Stimulated activated CD4-positive, alpha-beta T cell treated with anti-CD3 and anti-CD28 coated beads, TNF-alpha, amount 100 ng/mL, for 4 hours (primary cell): Measurements from ENCODE around the gene SDF2.
A peak's percentile ranks its signal among the peaks of the same experiment; 100 is the strongest.
"Not testable (repeated sequence)": the region's sequence is repeated elsewhere in the genome, so short reads cannot be mapped to it uniquely, and the experiment has no call there.

Experiments used
- DNase-seq, 3 experiments: peaks; one replicate each; pipeline ENCODE4 v3.0.0-alpha.2; 2020; ENCODE audit warnings: low read depth in 3 of 3

SDF2 gene

GRCh38 chr17:28626818-28627217 is 34.9 kb downstream of the SDF2 start:
- no peak for DNase-seq

DNA sequence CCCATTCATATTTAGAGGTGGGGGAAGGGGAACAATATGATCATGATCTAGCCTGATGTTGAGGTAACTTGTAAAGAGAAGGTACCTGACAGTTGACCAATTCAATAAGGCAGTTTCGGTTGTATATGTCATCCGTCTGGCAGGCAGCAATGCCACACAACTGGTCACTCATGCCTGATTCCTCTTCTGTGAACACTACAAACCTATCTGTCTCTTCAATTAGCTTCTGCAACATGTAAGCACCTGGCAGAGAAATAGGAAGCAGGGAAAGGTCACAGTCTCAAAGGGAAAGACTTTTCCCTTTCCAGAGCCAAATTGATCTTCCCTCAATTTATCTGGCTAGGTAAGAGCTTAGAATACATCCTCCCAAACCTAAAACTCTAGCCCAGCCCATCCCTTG is 37.6 kb downstream of the SDF2 start:
- DNase-seq = no peak

- no peak for DNase-seq
Observed at GRCh38 chr17:28623696-28624095, 38.0 kb downstream of the SDF2 start.

GRCh38 chr17:28622186-28622585 is 39.5 kb downstream of the SDF2 start:
- DNase-seq = no peak

GRCh38 chr17:28620010-28620409 is 41.7 kb downstream of the SDF2 start:
- DNase-seq = no peak

DNA sequence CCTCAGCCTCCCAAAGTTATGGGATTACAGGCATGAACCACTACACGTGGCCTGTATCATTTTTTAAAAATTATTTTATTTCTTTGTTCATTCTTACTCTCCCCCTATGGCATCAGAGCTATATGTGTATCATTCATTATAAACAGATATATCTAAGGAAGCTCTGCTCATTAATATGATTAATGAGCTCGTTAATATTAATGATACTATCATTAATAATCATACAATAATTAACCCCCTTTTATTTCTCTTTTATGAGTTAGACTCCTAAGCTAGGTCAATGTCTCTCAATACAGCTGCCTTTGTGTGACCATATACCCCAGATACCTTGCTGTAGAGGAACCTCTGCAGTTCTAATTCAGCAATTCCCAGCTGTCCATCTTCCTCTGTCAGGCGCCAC is 43.2 kb downstream of the SDF2 start:
- DNase-seq = no peak

DNA sequence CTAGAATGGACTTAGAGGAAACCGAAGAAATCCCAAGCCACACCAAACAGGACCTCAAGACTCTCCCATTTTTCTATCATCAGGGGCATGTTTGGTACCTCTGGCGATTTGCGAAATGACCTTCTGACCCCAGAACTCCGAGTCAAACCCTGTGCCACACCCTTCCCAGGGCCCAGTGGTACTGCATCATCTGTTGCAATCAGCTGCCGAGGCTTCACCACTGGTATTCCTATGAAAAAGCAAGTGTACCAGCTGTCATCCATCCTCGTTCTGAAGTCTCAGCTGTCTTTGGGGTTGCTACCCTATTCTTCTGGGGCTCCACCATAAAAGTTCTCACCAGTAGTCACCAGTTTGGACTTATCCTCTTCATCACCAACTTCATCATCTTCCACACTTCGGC is 45.4 kb downstream of the SDF2 start:
- DNase-seq = no peak

DNA sequence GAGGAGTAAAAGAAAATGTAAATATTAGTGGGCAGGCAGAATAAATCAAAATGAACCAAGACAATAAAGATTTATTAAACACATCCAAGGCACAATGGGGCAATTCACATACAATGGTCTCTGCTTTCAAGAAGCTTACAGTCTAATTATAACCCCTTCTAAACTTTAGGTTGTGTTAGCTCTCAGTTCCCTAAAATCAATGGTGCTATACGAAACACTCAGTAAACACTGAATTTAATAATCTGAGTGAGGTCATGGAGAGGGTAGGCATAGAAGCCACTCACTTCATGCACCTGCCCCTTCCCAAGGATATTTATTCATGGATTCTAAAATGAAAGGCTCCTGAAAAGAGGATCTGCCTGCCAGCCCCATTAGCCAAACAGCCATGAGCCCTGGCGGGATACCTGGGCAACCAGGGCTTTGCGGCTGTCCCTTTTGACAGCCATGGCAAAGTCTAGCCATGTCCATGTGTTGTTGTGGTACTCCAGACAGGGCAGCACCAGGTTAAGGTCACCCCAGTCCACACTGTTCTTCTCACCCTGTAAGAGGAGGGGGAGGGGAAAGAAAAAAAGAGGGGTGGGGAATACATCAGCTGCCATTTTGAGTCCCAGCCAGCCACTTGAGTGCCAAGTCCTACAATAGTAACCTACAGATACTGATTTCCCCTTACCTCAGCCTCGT is 46.3 kb downstream of the SDF2 start:
- no peak for DNase-seq

DNA sequence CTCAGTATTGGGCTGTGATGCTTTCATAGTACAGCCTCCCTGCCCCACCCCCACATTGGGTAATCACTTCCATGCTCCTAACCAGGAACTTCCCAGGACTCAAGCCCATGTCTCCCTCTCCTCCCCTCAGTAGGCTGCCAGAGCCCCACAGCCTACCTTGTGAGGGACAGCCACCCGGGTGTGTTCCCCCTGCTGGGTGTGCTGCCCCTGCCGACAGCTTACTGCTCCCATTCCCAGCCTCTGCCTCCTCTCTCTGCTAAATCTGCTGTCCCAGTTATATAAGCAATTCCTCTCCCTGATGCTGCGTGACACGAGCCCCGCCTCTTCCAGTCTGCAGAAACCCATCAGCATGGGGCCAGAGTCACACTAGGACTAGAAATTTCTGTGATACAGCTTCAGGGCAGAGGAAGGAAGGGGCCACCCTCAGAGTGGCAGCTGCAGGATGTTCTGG is 47.8 kb downstream of the SDF2 start, which contains the start of gene RSKR:
TSS of gene RSKR (minus strand) at position 255 of the 451 bp plus-strand sequence. CDS start at position 231, 24 bp downstream.
- no peak for DNase-seq

DNA sequence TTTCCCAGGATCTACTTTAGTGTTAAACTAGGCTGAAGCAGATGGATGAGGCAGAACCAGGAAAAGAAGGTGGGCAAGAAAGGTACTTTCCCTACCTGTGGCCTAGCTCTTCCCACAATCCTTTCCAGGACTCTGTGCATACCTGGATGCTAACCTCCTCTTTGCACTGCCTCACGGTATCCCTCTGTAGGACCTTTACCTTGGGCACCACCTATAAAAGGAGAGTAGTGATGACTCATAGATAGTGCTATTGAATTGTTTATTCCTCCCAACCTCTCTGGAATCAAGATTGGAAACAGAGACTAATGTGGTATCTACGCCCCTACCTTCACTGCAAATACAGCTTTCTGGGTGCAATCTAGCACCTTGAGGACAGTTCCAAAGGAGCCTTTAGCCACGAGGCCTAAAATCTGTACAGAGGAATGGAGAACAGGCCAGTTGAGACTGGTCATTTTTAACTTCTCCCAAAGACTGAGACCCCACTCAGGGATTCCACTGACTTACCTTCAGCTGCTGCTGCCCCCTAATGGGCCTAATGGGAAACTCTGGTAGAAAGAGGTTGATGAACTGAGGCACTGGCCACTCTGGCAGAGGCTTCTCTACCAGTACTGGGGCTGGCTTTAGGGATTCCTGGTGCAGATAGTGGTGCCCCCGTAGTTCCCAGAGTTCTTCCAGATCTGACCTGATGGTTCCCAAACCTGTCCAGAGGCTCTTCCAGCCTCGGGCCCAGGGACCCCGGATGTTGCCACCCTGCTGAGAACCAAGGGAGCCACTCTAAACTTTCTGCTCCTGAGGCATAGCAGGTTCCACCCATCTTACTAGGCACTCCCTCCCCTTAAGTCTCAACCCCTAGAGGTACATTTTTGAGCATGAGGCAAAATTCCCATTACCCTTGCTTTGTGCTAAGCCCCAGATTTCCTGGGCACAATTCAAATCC is 48.5 kb downstream of the SDF2 start:
- peak in 1 of 3 experiments; percentile 23 for DNase-seq

DNA sequence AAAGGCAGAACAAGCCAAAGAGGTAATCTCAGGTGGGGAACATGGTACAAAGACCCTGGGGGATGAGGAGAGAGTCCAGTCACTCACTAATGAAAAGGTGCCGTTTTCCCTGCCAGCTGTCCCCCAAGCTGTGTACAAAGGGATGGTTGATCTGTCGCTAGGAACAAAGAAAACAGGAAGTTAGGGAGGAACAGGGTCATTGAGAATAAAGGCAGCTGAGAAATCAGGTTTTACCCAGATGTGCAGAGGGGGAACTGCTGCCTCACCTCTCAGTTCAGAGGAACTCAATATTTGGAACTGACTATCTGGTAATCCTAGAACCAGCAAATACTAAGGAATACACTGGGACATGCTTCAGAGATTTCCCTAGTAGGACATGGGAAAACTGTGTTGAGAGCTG is 49.2 kb downstream of the SDF2 start:
- no peak for DNase-seq

GRCh38 chr17:28610376-28610775 is 51.3 kb downstream of the SDF2 start:
- DNase-seq = no peak

DNA sequence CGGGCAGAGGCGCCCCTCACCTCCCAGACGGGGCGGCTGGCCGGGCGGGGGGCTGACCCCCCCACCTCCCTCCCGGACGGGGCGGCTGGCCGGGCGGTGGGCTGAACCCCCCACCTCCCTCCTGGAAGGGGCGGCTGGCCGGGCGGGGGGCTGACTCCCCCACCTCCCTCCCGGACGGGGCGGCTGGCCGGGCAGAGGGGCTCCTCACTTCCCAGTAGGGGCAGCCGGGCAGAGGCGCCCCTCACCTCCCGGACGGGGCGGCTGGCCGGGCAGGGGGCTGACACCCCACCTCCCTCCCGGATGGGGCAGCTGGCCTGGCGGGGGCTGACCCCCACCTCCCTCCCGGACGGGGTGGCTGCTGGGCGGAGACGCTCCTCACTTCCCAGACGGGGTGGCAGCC is 57.7 kb downstream of the SDF2 start:
- not testable (repeated sequence) for DNase-seq

GRCh38 chr17:28599311-28600184 is 62.2 kb downstream of the SDF2 start:
- DNase-seq = peak; percentile 44 to 50 (median 46)

DNA sequence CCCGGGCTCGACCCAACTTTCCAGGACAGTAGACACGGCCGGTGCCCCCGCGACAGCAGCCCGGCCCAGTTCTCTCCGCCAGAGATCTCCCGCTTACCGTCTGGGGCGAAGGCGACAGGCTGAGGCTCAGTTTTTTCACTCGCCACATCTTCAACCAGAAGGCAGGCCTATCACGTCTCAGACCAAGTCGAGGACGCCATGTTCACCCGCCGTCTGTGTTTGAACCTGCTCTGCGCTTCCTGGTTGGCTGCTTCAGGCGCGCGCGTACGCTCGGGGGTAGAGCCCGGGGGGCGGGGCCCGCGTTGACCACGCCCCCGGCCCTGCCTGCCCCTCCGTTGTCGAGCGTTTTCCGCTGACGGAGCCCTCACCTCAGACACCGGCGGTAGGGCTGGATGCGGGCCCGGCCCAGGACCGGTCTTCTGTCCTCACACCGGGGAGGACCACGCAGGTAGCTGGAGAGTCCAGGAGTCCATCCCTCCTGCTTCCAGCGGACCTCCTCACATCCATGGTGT is 62.9 kb downstream of the SDF2 start, which contains the start of gene SPAG5:
TSS of gene SPAG5 (minus strand) at position 227 of the 512 bp plus-strand sequence. CDS start at position 148, 79 bp downstream.
- peak; percentile 86 to 89 (median 87) for DNase-seq

DNA sequence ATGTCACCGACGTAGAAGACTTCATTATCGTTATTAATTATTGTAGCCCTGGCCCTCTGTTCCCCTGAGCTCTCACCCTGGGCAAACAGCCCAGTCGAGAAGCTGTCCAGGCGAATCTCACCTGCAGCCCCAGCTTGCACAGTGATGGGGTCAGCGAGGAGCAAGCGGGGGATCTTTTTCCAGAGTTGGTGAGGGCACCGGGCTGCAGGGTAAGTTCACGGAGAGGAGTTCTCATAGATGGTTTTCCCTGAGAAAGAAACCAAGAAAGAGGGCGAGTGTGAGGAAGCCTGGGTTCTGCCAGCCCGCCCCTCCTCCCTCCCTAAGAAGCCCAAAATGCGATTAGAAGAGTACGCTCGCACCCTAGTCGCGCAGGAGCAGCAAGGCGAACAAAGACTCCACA is 63.3 kb downstream of the SDF2 start:
- no peak for DNase-seq
